ENCODE data around the gene SPATA19.

GRCh38 chr11:133840479-133840941 lies 4.8 kb downstream of the SPATA19 start:
- TF ChIP-seq TAF1 (IDR thresholded peaks at IDR 0.05; ENCODE audit: low read depth, low read length) = no peak
- no peak for TF ChIP-seq POLR2A (IDR thresholded peaks at IDR 0.05; ENCODE audit: low read depth, low read length)
- TF ChIP-seq POLR2AphosphoS5 (IDR thresholded peaks at IDR 0.05; ENCODE audit: low read depth, low read length) = no peak
- no peak for TF ChIP-seq SPI1 (IDR thresholded peaks at IDR 0.05; ENCODE audit: low read depth, low read length)
- TF ChIP-seq PAX5 (IDR thresholded peaks at IDR 0.05; ENCODE audit: insufficient read depth, low read length, severe bottlenecking) = no peak

Data from GM12891 (cell line).